PC-9 (cell line): Measurements from ENCODE around the gene BRF1.

Experiments
- CTCF ChIP-seq: fragments of 200-600 bp; sonication (generic); conservative IDR thresholded peaks from 2 replicates; pipeline ENCODE4 v1.6.1; 2017; ENCODE audit warnings: mixed run types, antibody characterized with exemption, mild to moderate bottlenecking, moderate library complexity
- EZH2 ChIP-seq: fragments of 200-600 bp; sonication (generic); IDR thresholded peaks from 2 replicates; pipeline ENCODE4 v1.8.0; 2017; ENCODE audit warnings: antibody characterized with exemption, low read depth

DNA sequence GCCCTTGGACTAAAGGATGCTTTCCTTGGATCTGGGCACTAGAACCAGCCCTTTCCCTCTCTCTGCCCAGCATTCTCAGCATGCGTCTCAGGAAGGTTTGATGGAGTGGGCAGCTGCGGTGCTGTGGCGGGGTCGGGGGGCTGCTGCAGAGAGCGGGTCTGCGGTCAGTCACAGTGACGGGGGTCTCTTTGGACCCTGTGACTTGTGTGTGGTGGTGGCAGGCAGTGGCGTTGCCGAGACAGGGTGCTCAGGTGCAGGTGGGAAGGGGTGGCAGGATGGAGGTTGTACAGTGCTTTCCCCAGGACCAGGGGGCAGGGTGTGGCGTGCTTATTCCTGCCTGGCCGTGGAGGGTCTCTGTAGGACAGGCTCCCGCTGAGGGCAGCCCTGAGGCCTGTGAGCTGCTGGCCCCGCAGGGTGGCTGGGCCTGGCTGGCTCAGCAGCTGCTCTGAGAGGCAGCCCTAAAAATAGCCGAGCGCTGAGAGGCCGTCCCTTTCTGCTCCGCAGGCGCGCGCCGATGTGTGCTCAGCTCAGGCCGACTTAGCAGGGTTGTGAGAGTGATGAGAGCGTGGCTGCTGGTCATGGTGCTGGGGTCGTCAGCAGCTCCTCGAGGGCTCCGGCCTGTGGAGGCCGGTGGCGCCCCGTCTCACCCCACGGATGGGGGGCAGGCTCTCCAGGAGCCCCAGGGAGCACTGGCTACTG is 23.4 kb upstream of the BRF1 start:
- TF ChIP-seq EZH2: no peak
- TF ChIP-seq CTCF: no peak
